Stimulated activated CD8-positive, alpha-beta memory T cell treated with anti-CD3 and anti-CD28 coated beads, Interleukin-7, amount 100 ng/mL, for 48 hours (primary cell): ENCODE results near the gene KRTAP10-4.
"Not testable (repeated sequence)": the region's sequence is repeated elsewhere in the genome, so short reads cannot be mapped to it uniquely, and the experiment has no call there.

Experiments
- DNase-seq, 2 donors: peaks; one replicate each; pipeline ENCODE4 v3.0.0-alpha.2; 2020; ENCODE audit warnings: low read depth in 1 of 2; ENCODE audit errors: extremely low read depth in 1 of 2

The KRTAP10-4 gene

DNA sequence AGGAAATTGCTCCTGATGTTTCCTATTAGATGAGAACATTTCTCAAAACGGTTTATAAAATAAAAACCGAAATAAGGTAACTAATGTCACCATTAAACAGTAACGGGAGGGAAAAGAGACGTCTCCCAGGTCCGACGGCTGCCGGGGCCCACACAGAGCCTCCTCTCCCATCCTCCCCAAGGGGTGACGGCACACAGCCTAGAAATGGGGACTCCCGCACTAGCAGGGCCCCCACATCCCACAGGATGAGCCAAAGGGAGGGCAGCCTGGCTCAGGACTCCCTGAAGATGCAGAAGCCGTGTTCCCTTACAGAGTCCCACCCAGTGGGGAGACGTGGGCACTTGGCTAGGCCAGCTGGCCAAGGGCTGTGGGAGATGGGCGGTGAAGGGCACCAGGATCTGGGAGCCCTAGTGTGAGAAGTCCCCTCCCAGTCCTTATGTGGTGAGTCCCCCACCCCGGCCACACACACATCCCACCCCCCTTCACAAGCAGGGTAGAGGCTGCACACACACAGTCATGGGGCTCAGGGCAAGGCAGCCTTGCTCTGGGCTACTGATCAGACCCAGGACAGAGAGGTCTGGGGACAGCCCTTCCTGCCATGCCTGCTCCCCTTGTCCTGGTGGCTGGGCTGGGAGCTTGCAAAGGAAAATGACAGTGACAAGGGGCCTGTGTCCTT is 18.2 kb upstream of the KRTAP10-4 start:
- no peak for DNase-seq

DNA sequence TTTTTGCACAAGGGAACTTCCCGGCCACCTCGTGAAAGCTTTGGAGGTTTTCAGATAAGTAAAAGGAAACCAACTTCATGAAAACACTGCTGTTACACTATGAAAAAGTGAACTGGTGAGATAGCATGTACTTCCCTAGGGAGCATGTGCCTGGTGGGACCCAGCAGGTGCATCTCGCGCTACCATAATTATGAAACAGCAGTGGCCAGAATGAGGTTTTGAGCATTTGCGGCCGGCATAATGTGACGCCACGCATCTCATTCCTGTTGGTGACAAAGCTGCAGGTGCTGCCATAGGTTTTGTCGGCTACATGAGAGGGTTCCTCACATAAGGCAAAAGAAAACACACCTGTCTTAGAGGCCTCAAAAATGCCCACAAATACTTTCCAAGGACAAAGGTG is 16.6 kb upstream of the KRTAP10-4 start:
- no peak for DNase-seq

DNA sequence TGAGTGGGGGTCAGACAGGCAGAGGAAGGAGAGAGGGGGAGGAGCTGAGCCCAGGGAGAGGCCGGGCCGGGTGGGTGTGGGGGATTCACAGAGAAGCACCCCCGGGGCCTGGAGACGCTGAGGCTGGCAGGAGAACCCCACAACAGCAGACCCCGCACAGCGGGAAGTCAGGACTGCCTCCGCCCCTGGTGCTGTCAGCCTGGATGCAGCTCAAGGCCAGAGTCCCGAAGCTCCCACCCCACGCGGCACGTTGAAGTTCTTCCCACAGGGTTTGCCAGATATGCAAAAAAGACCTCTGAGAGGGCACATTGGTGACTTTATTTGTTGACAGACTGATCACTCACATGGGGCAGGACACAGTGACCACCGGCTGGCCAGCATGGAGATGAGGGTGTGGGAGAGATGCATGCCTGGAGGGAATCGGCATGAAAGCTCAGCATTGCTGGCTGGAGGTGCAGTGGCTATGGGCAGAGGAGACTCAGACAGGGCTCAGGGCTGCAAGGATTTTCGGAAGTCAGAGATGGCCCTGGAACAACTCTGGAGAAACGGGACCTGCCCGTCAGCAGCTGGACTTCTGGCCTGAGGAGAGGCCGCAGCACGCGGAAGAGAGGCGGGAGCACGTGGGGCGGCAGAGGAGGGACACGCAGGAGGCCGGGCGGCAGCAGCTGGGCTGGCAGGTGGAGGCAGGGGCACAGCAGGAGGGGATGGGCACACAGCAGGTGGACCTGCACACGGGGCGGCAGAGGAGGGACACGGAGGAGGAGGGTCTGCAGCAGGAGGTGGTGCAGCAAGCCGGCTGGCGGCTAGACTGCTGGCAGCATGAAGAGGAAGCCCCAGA is 15.8 kb upstream of the KRTAP10-4 start:
- DNase-seq: no peak

DNA sequence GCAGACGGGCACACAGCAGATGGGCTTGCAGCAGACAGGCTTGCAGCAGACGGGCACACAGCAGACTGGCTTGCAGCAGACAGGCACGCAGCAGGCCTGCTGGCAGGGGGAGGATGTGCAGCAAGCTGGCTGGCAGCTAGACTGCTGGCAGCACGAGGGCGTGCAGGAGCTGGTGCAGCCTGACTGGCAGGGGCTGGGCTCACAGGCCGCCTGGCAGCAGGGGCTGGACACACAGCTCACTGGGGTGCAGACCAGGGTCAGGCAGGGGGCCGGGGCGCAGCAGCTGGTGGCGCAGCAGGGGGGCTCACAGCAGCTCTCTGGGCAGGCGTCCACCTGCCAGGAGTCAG is 15.2 kb upstream of the KRTAP10-4 start:
- DNase-seq: not testable (repeated sequence)

DNA sequence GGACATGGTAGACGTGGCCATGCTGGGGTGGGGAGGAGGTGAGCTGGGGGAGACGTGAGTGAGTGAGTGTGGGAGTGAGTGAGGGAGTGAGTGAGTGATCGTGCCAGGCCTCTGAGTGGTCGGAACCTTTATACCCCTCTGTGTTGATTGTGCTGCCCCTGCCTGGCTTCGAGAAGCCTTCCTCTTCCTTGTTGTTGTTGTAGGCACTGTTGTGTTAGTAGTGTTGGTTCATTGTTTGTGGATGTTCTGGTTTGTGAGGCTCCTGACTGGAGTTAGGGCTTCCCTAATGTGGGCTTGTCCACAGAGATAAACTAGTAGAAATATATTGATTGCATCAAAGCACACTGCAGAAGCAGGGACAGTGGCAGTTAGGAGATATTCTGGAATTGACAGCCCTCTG is 14.8 kb upstream of the KRTAP10-4 start, which contains the start of gene KRTAP10-3:
KRTAP10-3 (minus strand) TSS at position 101 of the 400 bp plus-strand sequence; CDS start at position 21, 80 bp downstream.
- DNase-seq: no peak

DNA sequence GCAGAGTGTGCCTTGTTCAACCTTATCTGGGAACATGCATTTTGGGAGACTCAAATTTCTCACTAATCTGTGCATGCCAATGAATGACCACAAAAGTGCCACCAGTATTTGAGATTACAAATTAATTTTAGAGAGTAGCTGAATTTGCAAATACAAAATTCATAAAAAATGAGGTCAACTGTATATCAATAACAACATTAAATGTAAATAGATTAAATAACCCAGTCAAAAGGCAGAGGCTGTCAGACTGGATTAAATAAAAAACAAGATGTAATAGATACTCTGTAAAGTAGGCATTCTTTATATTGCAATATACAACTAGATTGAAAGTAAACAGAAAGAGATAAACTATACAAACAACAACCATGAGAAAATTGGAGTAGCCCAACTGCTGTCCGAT is 9.4 kb upstream of the KRTAP10-4 start:
- no peak for DNase-seq

DNA sequence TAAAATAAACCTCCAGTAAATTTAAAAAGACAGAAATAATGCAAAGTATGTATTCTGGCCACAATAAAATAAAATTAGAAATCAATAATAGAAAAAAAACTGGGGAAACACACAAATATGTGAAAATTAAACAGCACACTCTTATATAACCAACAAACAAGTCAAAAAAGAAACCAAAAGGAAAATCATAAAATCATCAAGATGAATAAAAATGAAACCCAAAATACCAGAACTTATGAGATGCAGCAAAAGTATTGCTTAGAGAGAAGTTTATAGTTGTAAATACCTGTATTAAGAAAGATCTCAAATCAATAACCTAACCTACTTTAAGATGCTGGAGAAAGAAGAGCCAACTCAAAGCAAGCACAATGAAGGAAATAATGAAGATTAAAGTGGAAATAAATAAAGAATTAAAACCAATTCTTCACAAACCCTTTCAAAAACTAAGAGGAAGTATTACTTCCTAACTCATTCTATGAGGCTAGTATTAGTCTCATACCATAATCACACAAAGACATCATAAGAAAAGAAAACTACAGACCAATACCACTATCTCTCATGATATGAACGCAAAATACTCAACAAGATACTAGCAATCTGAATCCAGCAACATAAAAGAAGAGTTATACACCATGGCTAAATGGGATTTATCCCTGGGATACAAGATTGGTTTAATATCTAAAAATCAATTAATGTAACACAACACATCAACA is 8.5 kb upstream of the KRTAP10-4 start:
- DNase-seq: no peak

DNA sequence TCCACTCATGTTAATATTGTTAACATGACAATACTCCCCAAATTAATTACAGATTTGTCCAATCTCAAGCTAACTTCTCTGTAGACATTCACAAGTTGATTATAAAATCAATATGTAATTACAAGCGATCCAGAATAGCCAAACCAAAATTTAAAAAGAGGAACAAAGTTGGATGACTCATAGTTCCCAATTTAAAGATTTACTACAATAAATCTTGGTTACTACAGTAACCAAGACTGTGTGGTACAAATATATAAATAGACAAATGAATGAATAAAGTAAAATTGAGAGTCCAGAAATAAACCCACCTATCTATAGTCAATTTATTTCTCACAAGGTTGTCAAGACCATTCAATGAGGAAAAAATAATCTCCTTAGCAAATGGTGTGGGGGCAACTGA is 7.1 kb upstream of the KRTAP10-4 start:
- no peak for DNase-seq

DNA sequence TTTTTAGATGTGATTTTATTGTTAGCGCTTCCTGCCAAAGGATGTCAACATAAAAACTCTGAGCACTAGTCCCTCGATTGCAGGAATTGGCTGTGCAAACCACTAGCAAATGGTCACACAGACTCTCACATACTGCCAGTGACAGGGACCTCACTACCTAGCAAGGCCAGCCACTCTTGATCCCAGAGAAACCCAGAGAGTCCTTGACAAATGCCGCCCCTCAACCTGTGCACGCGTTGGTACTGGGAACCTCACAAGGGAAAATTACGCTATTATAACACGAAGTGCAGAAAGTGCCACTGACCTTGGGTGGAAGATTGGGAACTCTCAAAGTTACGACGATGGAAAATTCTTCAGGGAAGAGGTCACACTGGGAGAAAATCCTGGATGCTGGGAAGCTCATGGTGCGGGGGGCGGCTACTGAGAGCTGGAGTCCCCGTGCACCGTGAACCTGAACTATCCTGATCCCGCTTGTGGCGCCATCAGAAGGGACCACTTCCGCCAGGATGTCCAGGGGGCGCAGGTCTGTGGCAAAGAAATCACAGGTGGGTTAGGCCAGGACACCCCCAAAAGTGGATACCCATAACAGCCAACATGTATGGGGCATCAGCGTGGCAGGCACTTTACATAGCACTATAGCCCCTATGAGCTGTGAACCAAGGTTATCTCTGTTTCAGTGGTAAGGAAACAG is 5.9 kb upstream of the KRTAP10-4 start:
- DNase-seq: no peak

DNA sequence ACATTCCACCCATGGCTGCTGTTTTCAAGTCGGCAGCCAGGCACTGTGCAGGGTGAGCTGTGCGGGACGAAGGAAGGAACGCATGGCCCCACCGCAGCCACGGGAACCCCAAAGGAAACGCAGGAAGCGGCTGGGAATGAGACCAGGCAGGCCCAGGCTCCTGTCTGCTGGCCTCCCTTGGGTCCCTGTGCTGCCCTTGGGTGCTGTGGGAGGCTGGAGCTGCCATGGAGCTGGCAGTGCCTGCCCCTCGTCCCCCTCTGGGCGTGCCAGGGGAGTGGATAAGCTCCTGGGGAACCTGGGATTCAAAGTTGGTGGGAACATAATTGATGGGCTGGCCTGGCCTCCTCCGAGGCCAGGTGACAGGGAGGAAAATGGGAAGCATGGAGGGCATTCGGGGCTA is 5.3 kb upstream of the KRTAP10-4 start:
- no peak for DNase-seq

DNA sequence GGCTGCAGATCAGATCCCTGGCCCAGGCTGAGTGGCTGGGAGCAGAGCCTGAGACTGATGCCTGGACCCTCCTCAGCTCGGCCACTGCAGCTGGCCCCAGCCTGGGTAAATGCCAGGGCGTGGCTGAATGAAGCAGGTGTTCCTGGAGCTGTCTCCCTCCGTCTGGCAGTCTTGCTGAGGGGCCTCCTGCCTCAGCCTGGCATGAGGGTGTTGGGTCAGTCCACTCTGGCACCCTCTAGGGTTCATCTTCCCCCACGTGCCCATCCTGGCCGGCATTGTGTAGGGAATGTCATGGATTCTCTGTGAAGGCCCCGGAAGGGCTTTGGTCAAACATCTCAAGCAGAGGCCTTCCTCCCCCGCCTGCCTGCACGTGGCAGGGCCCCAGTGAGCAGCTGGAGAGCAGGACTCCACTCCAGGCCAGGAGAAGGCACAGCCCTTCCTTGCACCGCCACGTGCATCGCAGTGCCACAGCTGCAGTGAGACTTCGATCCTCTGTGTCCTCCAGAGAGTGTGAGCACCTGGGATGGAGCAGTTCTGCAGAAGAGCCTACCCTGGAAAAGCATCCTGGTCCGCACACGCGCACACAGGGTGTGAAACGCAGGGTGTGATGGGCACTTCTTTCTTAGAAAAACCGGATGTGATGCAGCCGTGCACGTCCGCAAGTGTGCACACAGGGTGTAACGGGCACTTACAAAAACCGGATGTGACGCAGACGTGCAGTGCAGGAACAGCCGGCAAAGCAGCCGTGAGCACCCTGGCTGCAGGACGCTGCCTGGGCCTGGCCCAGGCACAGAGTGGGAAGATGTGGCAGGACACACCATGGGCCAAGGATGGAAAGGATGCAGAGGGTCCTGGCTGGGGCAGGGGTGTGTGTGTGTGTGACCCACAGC is 4.6 kb upstream of the KRTAP10-4 start:
- no peak for DNase-seq

DNA sequence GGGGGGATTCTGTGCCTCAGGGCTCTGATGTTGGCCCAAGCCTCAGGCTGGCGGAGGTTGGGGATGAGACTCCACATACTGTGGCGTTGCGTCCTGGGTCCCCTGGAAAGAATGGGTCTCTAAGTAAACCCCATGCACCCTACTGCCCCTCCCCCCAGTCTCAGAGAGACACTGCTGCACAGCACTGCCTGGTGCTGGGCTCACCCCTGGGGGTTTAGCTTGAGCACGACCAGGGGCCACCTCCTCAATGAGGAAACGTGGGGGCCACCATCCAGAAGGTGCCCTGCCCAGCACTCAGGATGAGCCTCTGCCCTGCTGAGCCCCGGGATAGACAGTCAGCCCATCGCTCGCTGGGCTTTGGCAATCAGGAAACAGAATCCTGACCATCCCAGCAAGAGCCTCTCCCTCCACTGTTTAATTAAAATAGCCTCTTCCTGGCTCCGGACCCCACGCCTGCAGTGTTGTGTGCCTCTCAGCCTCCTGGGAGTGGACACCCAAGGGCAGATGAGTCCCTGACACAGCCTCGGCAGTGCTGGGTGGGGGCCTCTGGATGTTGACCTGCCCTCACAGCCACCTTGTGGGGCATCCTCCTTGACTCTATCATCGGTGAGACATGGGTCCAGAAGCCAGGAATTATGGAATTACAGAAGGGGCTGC is 3.5 kb upstream of the KRTAP10-4 start:
- DNase-seq: no peak

DNA sequence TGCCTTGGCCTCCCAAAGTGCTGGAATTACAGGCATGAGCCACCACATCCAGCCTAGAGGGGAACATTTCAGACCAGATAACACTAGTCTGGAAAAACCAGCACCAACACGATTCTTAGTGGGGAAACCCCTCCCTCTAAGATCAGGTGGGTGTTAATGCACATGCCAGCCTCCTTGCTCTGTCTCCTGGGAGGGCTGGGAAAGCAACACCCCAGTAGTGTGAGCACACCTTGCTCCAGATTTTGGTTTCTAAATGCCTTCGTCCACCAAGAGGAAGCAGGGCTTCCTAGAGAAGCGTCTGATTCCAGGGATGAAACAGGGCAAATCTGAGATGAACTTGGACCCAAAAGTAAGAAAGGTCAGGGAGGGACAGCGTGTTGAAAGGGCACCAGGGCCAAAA is 2.2 kb upstream of the KRTAP10-4 start:
- no peak for DNase-seq

DNA sequence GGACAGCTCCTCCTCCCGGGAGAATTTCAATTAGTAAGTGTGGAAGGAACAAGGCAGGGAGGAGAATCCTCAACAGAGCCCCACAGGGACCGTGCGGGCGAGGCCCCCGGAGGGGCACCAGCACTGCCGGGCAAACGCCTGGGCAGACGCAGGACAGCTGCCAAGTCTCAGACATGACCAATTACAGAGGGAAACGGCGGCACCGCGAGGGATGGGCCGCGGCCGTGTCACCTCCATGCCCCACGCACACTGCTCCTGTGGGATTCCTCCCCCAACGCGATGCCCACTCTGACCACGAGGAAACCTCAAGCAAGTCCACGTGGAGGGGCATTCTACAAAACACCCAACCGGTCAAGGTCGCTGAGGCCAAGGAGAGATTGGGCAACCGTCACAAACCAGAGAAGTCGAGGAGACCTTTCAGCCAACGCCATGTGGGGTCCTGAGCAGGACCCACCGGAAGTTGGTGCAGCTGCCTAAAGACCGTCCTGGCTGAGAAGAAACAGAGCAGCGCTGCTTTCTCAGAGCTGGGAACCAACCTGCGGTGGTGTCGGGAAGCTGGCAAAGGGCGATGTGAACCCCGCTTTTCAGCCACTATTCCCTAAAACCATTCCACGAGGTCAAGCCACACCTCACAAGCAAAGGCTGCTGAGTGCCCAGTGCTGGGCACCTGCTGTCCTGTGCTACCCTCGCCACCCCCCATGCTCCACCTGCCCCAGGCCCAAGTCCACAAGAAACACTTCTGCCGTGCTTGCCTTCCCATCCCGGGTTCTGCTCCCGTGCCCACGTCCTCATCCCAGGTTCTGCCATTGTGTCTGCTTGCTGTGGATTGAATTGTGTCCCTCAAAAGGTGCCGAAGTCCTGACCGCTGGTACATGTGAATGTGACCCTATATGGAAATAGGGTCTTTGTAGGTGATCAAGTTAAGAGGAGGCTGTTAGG is 1.4 kb upstream of the KRTAP10-4 start:
- DNase-seq: no peak

DNA sequence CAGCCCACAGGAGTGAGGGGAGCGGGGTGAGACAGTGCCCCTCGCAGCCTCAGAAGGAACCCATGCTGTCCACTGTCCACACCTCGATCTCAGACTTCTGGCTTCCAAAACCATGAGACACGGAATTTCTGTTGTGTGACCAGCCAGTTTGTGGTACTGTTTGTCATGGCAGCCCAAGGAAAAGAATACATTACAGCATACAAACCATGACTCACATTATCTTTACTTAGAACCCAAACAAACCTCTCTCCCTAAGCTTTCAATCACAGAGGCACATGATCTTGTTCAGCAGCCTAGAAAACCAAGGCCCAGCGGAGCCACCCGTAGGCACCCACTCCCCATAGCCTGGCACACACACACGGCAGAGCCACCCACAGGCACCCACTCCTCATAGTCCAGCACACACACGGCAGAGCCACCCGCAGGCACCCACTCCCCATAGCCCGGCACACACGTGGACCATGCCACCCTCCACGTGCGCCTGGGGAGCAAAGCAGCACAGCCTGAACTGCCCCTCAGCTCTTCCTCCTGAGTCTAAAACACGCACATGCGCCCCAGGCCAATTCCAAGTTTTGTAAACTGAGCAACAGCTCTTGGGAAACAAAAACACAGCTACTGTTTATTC is 458 bp upstream of the KRTAP10-4 start:
- no peak for DNase-seq

DNA sequence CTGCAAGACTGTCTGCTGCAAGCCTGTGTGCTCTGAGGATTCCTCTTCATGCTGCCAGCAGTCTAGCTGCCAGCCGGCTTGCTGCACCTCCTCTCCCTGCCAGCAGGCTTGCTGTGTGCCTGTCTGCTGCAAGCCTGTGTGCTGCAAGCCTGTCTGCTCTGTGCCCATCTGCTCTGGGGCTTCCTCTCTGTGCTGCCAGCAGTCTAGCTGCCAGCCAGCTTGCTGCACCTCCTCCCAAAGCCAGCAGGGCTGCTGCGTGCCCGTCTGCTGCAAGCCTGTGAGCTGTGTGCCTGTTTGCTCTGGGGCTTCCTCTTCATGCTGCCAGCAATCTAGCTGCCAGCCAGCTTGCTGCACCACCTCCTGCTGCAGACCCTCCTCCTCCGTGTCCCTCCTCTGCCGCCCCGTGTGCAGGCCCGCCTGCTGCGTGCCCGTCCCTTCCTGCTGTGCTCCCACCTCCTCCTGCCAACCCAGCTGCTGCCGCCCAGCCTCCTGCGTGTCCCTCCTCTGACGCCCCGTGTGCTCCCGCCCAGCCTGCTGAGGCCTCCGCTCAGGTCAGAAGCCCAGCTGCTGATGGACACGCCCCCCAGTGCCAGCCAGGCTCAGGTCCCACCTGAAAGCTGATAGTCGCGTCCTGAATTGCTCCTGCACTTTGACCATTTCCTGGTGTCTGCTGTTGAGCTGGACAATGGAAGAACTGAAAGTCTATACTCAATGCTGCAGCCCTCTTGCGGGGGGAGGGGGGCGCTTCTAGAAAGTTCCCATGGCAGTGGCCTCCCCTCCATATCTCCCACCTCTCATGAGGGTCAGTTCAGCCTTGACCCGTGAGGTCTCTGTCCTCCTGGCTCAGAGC is 1.2 kb downstream of the KRTAP10-4 start:
- no peak for DNase-seq

DNA sequence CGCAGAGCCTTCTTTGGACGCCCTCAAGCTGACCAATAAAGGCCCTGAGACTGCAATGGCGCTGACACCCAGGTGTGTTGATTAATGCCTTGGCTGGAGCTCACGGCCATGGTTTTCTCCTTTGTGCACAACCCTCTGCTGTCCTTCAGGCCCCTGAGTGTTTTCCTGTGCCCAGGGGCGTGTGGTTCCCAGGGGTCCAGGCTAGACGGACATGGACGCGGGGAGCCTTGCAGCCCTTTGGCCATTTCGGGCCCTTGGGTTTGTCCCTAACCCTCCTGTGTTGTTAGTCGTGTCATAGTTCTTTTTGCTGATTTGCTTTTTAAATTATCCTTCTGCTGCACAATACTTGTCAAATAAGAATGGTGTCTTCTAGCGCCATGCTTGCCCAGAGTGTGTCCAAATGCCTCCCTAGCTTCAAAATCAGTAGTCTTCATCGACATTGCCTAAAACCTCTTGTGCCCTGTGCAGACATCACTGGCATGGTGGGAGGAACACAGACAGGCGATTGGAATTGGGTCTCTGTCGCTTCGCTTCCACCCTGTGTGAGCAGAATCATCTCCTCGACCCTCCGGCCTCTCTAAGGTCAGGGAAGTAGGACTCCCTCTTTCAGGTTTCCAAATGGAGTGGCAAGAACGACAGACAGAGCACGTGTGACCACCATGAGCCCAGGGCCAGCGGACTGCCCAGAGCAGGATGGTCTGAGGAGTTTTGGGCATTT is 1.9 kb downstream of the KRTAP10-4 start:
- no peak for DNase-seq
